Endothelial cell of umbilical vein (primary cell): ENCODE measurements around the gene KHK.

Experiments used
- POLR2A ChIP-seq: IDR thresholded peaks from 2 replicates; pipeline ENCODE4 v1.6.1; 2012; ENCODE audit warnings: low read depth, mild to moderate bottlenecking, control low read depth, low read length
- POLR2AphosphoS5 ChIP-seq: IDR thresholded peaks from 2 replicates; pipeline ENCODE4 v1.6.1; 2012; ENCODE audit warnings: low read depth, mild to moderate bottlenecking, control low read depth, low read length, moderate library complexity; ENCODE audit not compliant: insufficient read depth
- TF ChIP-seq, protein P1 (sequence below), 2 donors: IDR thresholded peaks; 1 replicate in 1 of 2; 2 replicates in 1 of 2; pipeline ENCODE4 v1.5.1; 2011; ENCODE audit warnings: low read length in 2 of 2, mild to moderate bottlenecking in 2 of 2, moderate library complexity in 2 of 2, control low read depth in 1 of 2, inconsistent platforms in 1 of 2, low read depth in 1 of 2; ENCODE audit not compliant: insufficient read depth in 1 of 2; ENCODE audit errors: extremely low read depth in 1 of 2

DNA sequence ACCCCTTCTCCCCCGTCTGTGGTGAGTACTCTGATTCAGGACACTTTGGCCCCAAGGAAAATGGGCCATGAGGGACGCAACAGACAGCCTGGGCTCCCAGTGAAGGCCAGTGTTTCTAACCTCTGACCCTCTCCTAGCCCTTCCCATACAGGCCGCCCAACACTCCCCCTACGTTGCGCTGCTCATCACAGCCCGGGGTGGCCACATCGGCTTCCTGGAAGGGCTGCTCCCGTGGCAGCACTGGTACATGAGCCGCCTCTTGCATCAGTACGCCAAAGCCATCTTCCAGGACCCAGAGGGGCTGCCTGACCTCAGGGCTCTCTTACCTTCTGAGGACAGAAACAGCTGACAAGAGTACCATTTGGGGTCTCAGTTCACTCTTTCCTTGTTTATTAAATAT lies 43.8 kb downstream of the KHK start:
- TF ChIP-seq, protein P1, sequence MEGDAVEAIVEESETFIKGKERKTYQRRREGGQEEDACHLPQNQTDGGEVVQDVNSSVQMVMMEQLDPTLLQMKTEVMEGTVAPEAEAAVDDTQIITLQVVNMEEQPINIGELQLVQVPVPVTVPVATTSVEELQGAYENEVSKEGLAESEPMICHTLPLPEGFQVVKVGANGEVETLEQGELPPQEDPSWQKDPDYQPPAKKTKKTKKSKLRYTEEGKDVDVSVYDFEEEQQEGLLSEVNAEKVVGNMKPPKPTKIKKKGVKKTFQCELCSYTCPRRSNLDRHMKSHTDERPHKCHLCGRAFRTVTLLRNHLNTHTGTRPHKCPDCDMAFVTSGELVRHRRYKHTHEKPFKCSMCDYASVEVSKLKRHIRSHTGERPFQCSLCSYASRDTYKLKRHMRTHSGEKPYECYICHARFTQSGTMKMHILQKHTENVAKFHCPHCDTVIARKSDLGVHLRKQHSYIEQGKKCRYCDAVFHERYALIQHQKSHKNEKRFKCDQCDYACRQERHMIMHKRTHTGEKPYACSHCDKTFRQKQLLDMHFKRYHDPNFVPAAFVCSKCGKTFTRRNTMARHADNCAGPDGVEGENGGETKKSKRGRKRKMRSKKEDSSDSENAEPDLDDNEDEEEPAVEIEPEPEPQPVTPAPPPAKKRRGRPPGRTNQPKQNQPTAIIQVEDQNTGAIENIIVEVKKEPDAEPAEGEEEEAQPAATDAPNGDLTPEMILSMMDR (IDR thresholded peaks at IDR 0.05; ENCODE audit: extremely low read depth in 1 of 2, insufficient read depth in 1 of 2, low read depth in 1 of 2, low read length in 2 of 2), result no peak
- TF ChIP-seq POLR2AphosphoS5 (no peak), POLR2A (no peak)
